ENCODE data around the gene FGL2.
"Not testable (repeated sequence)": the region's sequence is repeated elsewhere in the genome, so short reads cannot be mapped to it uniquely, and the experiment has no call there.

The FGL2 gene

GRCh38 chr7:77216181-77216845, 16.7 kb upstream of the FGL2 start:
- DNase-seq = no peak

- no peak for DNase-seq
Observed at GRCh38 chr7:77209479-77210139, 10.0 kb upstream of the FGL2 start.

- DNase-seq = peak; percentile 72
Observed at GRCh38 chr7:77208416-77208815, 8.8 kb upstream of the FGL2 start.

- no peak for DNase-seq
Observed at GRCh38 chr7:77205706-77206105, 6.1 kb upstream of the FGL2 start.

- peak; percentile 50 for DNase-seq
Observed at GRCh38 chr7:77202481-77202976, 2.9 kb upstream of the FGL2 start.

DNA sequence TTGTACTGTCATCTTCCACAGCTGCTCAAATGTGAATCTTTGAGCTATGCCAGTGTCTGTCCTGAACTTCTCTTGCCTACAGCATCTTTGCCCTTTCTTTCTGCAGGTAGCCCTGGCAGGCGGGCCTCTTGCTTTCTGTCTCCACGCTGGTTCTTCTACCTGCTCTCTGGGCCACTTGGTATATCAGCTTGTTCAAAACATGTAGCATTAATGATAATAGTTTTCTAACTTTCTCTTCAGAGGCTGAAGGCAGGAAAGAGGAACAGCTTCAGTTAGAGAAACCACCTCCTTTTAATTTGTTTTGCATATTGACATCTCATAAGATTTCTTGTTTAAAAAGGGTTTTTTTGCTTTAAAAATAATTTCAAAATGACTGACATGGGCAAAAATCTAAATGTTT, 923 bp upstream of the FGL2 start:
- peak; percentile 40 for DNase-seq

DNA sequence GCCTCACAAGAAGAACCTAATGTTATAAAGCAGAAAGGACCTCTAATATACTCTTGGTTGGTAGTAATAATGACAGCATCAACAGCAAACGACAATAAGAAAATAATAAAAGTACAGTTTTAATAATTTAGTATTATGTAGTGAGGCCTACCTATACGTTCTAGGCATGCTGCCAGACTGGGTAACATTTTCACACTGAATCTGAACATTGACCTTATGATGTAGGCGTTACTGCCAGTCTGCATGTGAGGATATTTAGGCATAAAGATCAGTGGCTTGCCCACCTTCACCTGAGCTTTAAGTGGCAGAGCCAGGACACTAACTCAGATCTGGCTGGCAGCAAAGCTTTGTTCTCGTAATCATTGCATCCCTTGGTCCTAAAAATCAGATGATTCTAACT, 2.5 kb downstream of the FGL2 start:
- peak; percentile 42 for DNase-seq

- DNase-seq = peak; percentile 80
Observed at GRCh38 chr7:77188731-77189437, 10.7 kb downstream of the FGL2 start.

DNA sequence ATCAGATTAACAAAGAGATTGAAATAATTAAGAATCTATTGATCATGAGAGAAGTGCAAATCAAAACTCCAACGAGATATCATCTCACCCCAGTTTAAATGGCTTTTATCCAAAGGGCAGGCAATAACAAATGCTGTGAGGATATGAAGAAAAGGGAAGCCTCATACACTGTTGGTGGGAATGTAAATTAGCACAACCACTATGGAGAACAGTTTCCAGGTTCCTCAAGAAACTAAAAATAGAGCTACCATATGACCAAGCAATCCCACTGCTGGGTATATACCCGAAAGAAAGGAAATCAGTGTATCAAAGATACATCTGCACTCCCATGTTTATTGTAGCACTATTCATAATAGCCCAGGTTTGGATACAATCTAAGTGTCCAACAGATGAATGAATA, 13.8 kb downstream of the FGL2 start:
- no peak for DNase-seq

DNA sequence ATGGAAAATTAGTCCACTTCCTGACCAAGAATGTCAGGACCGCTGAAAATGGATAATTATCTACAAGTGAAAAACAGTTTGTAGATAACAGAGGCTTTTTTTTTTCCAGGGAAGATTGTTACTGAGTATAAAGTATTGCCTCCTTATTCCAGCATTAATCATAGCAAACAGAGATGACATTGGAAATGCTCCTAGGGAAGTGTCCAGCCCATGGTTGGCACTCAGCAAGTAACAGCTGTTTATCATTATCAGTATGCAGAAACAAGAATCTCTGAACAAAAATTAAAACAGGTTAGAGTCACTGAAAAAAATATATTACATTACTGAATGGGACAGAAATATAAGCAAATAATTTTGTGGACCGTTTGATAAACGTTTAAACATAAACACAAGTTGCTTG, 14.6 kb downstream of the FGL2 start:
- no peak for DNase-seq

GRCh38 chr7:77184463-77184862, 15.2 kb downstream of the FGL2 start:
- no peak for DNase-seq

- no peak for DNase-seq
Observed at GRCh38 chr7:77182261-77182660, 17.4 kb downstream of the FGL2 start.

- no peak for DNase-seq
Observed at GRCh38 chr7:77181734-77182133, 17.9 kb downstream of the FGL2 start.

GRCh38 chr7:77181015-77181595, 18.5 kb downstream of the FGL2 start:
- no peak for DNase-seq

- DNase-seq = not testable (repeated sequence)
Observed at GRCh38 chr7:77178024-77178423, 21.6 kb downstream of the FGL2 start.

GRCh38 chr7:77177321-77177904, 22.2 kb downstream of the FGL2 start:
- DNase-seq = not testable (repeated sequence)

DNA sequence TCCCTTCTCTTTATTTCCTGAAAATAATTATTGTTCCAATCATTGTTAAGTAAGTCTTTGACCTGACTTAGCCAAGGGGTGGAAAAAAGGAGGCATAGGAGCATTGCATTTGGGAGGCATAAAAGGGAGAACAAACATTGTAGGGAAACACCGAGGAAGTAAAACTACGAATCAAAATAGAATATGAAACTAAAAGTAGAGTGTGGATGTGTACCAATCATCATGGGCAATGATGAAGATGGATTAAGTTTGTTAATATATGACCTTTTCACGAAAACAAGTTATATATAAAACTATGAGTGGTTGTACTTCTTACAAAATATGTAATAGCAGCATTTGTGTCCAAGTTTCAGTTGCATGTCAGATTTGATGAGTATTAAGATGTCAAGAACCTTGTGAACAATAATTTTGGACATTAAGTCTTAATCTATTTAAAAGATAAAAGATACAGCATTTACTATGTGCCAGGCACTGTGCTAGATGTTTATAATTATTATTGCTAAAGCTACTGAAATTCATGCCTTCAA, 24.3 kb downstream of the FGL2 start:
- DNase-seq = not testable (repeated sequence)

GRCh38 chr7:77174418-77174817, 25.2 kb downstream of the FGL2 start:
- not testable (repeated sequence) for DNase-seq

- not testable (repeated sequence) for DNase-seq
Observed at GRCh38 chr7:77172437-77173172, 27.0 kb downstream of the FGL2 start.

DNA sequence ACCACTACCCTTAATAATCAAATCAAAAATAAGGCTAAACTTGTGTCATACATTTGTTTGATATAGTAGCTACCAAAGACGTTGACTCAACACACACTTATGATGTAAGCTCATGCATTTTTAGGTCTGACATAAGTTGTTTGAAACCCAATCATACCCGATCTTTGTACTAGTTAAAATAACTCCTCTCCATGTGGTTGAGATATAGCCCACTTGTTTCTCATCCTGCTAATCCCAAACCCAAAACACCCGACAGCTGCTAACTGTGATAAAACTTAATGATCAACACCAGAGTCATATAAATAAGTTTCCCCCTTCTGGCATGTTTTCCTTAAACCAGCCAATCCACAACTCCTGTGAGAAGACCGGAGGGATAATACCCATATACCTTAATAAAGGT, 28.5 kb downstream of the FGL2 start:
- not testable (repeated sequence) for DNase-seq

DNA sequence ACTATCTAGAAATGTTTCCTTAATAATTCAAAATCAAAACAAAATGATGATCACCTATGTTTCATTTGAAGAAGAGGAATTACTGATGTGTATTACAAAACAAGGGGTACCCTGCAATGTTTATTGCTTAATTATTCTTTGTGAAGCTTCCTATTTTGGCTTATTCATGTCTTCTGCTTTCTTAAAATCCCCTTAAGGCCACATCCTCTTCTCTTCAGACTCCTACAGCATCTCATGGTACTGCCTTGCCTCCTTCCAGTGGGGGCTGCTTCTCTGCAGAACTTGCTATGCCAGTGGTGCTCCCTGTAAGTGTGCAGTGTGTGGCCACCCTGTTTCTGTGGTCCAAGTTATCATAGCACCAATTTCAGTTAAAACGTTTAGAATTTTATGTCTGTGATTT, 42.2 kb downstream of the FGL2 start:
- DNase-seq = peak; percentile 92

- not testable (repeated sequence) for DNase-seq
Observed at GRCh38 chr7:77157034-77157433, 42.6 kb downstream of the FGL2 start.

Data from MV-4-11 (cell line).